ENCODE measurements around the gene MICB. TPM values are rescaled to one million over a fixed set of nuclear protein-coding genes. Genes with fewer than 3 reads are reported as not detected.

Gene MICB
- total and polyA plus RNA-seq, 9 of the 15 experiments (the other 6 are each of a cell fraction or from before 2014, with no cell fraction given): 13.3 to 34.5 (median 19.8) TPM

GRCh38 chr6:31453259-31453658, 44.7 kb upstream of the MICB start:
- H3K27me3 ChIP-seq (ENCODE audit: control insufficient read depth in 2 of 2, insufficient read depth in 2 of 2, low read length in 2 of 2): peaks cover 0 to 7% of the 10 kb centered on the region in 2 experiments; a peak in 3 of 5 replicates
- no peaks in the 10 kb centered on the region for H4K20me1 ChIP-seq (replicated peaks; ENCODE audit: control insufficient read depth, insufficient read depth, low read length)
- no peaks in the 10 kb centered on the region for H3K79me2 ChIP-seq (ENCODE audit: control insufficient read depth, insufficient read depth, low read length)
- WGBS (ENCODE audit: insufficient coverage, low coverage, missing lambda C conversion rate): 2% methylated on average over 2 of the region's 2 CpGs
- in situ Hi-C loops (cut with MboI) (no loop called here), intact Hi-C loops (cut with micrococcal nuclease) (no loop called here)
- H3K9me3 ChIP-seq (replicated peaks; ENCODE audit: control insufficient read depth, insufficient read depth, low read depth, low read length): no peaks in the 10 kb centered on the region
- FAIRE-seq (no peak), ATAC-seq (no peak), DNase-seq (ENCODE audit: extremely low read depth in 1 of 4, low spot score in 3 of 4) (no peak)
- no peak overlapping the region for H3K9ac ChIP-seq (ENCODE audit: insufficient read depth in 1 of 2, low read depth in 2 of 2, low read length in 2 of 2)
- no peaks in the 10 kb centered on the region for H3K4me1 ChIP-seq (replicated peaks in 1 of 2; ENCODE audit: control insufficient read depth in 2 of 2, insufficient read depth in 2 of 2, low read length in 2 of 2)
- no peak overlapping the region for H3K27ac ChIP-seq (ENCODE audit: extremely low read depth, low read depth, low read length)
- no peak overlapping the region for H2AFZ ChIP-seq (ENCODE audit: low read depth, low read length)
- H3K4me3 ChIP-seq: no peak overlapping the region
- ChIA-PET POLR2A (no interaction called here), CTCF (ENCODE audit: low intra/inter-chr PET ratio) (no interaction called here)
- no peak overlapping the region for H3K4me2 ChIP-seq (ENCODE audit: insufficient read depth, low read length)
- no peaks in the 10 kb centered on the region for H3K9me1 ChIP-seq (ENCODE audit: control insufficient read depth, insufficient read depth, low read length)
- no TSS peak for BruUV-seq (replicated peaks)
- H3K36me3 ChIP-seq (ENCODE audit: control insufficient read depth, insufficient read depth, low read length): no peaks in the 10 kb centered on the region
- TF ChIP-seq HINFP (tag; conservative IDR thresholded peaks at IDR 0.05; ENCODE audit: low read depth): no peak
- TF ChIP-seq CHD7 (IDR thresholded peaks at IDR 0.05; ENCODE audit: low read depth, low read length): no peak
- TF ChIP-seq E2F1 (CRISPR knock-in tag; IDR thresholded peaks at IDR 0.05): no peak
- TF ChIP-seq CEBPB (tag; IDR thresholded peaks at IDR 0.05): peak; percentile 54
- TF ChIP-seq ZNF384 (IDR thresholded peaks at IDR 0.05; ENCODE audit: low read depth, low read length): no peak
- TF ChIP-seq ZNF445 (CRISPR knock-in tag; IDR thresholded peaks at IDR 0.05; ENCODE audit: low read depth): no peak
- no peak for TF ChIP-seq FOXA1 (IDR thresholded peaks at IDR 0.05; ENCODE audit: borderline replicate concordance)
- no peak for TF ChIP-seq ZNF274 (IDR thresholded peaks at IDR 0.05; ENCODE audit: borderline replicate concordance, low read depth, low read length)
- no peak for TF ChIP-seq HMG20B (CRISPR knock-in tag; IDR thresholded peaks at IDR 0.05)

Measured in K562 (cell line).